Testis (tissue), 3 donors: Measurements from ENCODE around the gene GP1BB. TPM values are rescaled to one million over a fixed set of nuclear protein-coding genes. Genes with fewer than 3 reads are reported as not detected.

Experiments used
- DNase-seq: peaks from one replicate; pipeline ENCODE4 v3.0.0-alpha.2; 2019
- H3K27ac ChIP-seq, 2 donors: fragments of 200-600 bp; sonication (generic); one replicate each; pipeline ENCODE4 v1.5.1; 2019
- H3K27me3 ChIP-seq: fragments of 200-600 bp; sonication (generic); one replicate; pipeline ENCODE4 v1.5.1; 2019
- H3K36me3 ChIP-seq: fragments of 200-600 bp; sonication (generic); one replicate; pipeline ENCODE4 v1.5.1; 2017; ENCODE audit warnings: low read depth; ENCODE audit errors: missing control alignments
- H3K4me1 ChIP-seq: fragments of 200-600 bp; sonication (generic); one replicate; pipeline ENCODE4 v1.5.1; 2019
- H3K4me3 ChIP-seq, 2 donors: fragments of 200-600 bp; sonication (generic); one replicate each; pipeline ENCODE4 v1.5.1; 2017 to 2019
- H3K9me3 ChIP-seq: fragments of 200-600 bp; sonication (generic); one replicate; pipeline ENCODE4 v1.5.1; 2017
- POLR2A ChIP-seq: fragments of 450-650 bp; IDR thresholded peaks from one replicate; pipeline ENCODE4 v1.6.1; 2017; ENCODE audit warnings: antibody characterized with exemption, mild to moderate bottlenecking, moderate library complexity
- WGBS, 2 donors: methylation state at CpG; one replicate each; pipeline ENCODE4 v1.1.5; 2018; 5-methylcytosine and 5-hydroxymethylcytosine counted together
- intact Hi-C: fragments of 100-400 bp; cut with DNase I; formaldehyde crosslinking; loops from one replicate; pipeline ENCODE4 v1.15.1; 2023; ENCODE audit warnings: low total_unique reads
- polyA plus RNA-seq: library from polyadenylated mRNA; stranded (reverse); fragments of 350-450 nt; fragmentation: Illumina TruSeq; extraction: RNeasy Lipid Tissue Mini Kit (QIAGEN cat#74804); gene quantifications from one replicate; pipeline ENCODE4 v1.2.3, GENCODE V29; 2014; ENCODE audit warnings: low read depth, low replicate concordance; ENCODE audit not compliant: insufficient read depth
- total RNA-seq, 2 donors: library from RNA; depleted of rRNA; stranded (reverse); fragments of >200 nt; gene quantifications; one replicate each; pipeline ENCODE4 v1.2.3, GENCODE V29; 2016
- TF ChIP-seq, protein P1 (sequence below), 3 experiments: fragments of 450-650 bp in 2 of 3; fragments of 200-600 bp in 1 of 3; sonication (generic) in 1 of 3; IDR thresholded peaks; one replicate each; pipeline ENCODE4 v1.5.1; 2016 to 2019; ENCODE audit warnings: antibody characterized with exemption in 3 of 3, mild to moderate bottlenecking in 2 of 3, moderate library complexity in 1 of 3

Gene GP1BB
- total and polyA plus RNA-seq, 3 donors from 2014 or later, result 28.0 to 65.1 TPM; not detected in 1

DNA sequence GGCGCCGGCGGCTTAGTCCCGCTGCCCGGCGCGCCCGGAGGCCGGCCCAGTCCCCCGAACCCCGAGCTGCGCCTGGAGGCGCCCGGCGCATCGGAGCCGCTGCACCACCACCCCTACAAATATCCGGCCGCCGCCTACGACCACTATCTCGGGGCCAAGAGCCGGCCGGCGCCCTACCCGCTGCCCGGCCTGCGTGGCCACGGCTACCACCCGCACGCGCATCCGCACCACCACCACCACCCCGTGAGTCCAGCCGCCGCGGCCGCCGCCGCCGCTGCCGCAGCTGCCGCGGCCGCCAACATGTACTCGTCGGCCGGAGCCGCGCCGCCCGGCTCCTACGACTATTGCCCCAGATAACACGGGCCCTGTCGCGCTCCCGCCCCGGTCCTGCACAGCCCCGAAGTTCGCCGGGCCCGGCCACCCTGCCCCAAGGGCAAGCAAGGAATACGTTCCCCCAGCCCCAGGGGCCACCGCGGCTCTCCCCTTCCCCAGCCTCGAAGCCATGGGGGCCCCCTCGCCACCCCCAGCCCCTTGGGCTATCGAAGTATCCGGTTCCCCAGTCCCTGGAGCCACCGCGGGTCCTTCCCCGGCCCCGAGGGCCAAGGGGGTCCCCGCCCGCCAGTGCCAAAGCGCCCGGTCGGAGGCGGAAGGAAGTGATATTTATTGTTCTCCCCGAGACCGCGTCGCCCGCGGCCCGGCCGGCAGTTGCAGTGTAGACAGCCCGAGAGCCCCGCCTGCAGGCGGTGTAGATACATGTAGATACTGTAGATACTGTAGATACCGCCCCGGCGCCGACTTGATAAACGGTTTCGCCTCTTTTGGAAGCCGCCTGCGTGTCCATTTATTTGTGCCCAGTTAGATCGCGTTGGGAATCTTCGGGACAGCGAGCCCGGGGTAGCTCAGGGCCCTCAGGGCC is 43.4 kb downstream of the GP1BB start:
- Histone ChIP-seq H3K36me3 (no peaks in the 10 kb centered on the region), H3K4me1 (peaks cover 8% of the 10 kb centered on the region), H3K9me3 (no peaks in the 10 kb centered on the region), H3K27ac (no peak overlapping the region), H3K4me3 (peak overlapping the region; percentile 36 to 47), H3K27me3 (no peaks in the 10 kb centered on the region)
- no peak for TF ChIP-seq POLR2A
- TF ChIP-seq, protein P1, sequence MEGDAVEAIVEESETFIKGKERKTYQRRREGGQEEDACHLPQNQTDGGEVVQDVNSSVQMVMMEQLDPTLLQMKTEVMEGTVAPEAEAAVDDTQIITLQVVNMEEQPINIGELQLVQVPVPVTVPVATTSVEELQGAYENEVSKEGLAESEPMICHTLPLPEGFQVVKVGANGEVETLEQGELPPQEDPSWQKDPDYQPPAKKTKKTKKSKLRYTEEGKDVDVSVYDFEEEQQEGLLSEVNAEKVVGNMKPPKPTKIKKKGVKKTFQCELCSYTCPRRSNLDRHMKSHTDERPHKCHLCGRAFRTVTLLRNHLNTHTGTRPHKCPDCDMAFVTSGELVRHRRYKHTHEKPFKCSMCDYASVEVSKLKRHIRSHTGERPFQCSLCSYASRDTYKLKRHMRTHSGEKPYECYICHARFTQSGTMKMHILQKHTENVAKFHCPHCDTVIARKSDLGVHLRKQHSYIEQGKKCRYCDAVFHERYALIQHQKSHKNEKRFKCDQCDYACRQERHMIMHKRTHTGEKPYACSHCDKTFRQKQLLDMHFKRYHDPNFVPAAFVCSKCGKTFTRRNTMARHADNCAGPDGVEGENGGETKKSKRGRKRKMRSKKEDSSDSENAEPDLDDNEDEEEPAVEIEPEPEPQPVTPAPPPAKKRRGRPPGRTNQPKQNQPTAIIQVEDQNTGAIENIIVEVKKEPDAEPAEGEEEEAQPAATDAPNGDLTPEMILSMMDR (IDR thresholded peaks at IDR 0.05), result no peak
- DNase-seq, result peak; percentile 36
- WGBS, 2 donors, result 2% methylated on average over 19 to 86 of the region's 103 CpGs
- intact Hi-C loops, result no loop called here

DNA sequence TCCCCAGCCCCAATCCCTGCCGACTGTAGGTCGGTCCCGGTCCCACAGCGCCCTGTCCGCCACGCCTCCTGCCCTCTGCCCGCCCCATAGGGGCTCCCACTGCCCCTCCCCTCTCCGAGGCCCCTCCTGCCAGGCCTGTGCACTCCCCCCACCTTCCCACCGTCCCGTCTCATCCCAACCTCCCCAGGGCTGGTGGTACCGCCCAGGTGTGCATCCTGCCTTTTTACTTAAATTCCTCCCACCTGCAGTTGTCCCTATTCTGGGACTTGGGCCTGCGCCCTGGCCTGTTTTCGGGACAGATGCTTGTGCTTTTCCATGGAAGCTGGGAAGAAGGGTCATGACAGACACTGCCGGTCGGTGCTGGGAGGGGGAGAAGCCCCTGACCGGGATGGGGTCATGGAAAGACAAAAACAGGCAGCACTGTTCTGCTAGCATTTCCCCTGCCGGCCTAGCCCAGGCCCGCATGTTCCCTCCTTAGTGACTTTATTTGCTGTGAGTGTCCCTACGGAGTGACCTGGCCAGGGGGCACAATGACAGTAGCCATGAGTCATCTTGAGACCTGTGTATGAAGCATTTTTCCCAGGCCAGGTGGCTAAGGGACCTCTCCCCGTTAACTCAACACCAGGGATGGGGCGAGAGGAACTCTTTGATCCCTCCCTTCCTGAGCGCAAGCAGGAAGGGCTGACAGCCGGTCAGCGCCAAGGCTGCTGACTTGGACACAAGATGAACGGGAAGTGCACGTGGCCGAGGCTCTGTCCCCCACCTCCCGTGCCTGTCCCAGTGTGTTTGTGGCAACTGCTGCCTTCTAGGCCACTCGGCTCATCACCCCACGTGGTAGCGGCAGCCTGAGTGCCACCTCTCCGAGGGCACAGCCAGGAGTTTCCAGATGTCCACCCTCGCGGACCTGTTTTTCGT is 44.3 kb downstream of the GP1BB start:
- no peaks in the 10 kb centered on the region for H3K36me3 ChIP-seq
- intact Hi-C loops, result no loop called here
- no peaks in the 10 kb centered on the region for H3K27me3 ChIP-seq
- no peak overlapping the region for H3K27ac ChIP-seq
- H3K4me1 ChIP-seq, result peaks cover 8% of the 10 kb centered on the region
- H3K4me3 ChIP-seq, result peak overlapping the region in 1 of 2 donors; percentile 47
- 17 to 23% methylated on average over 17 to 35 of the region's 35 CpGs for WGBS, 2 donors
- TF ChIP-seq, protein P1 (IDR thresholded peaks at IDR 0.05), result no peak
- TF ChIP-seq POLR2A, result no peak
- no peak for DNase-seq
- H3K9me3 ChIP-seq, result no peaks in the 10 kb centered on the region

DNA sequence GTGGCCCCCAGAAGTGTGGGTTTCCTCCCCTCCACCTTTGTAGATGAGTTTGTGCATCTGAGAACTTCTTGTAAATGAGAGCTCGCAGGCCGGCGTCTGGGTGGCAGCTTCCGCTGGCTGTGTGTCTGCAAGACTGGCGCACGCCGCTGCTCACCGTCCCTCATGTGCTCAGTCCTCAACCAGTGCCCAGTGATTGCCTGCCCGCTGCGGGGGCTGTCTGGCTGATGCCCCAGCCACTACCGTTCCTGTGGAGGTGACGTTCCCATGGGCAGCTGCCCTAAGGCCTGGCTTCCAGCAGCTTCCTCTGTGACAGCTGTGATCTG is 46.0 kb downstream of the GP1BB start:
- 91 to 97% methylated on average over 9 to 12 of the region's 12 CpGs for WGBS, 2 donors
- peaks cover 8% of the 10 kb centered on the region for H3K4me1 ChIP-seq
- H3K4me3 ChIP-seq, result no peak overlapping the region
- H3K27me3 ChIP-seq, result no peaks in the 10 kb centered on the region
- TF ChIP-seq, protein P1 (IDR thresholded peaks at IDR 0.05), result no peak
- no peak for TF ChIP-seq POLR2A
- no peak for DNase-seq
- no peak overlapping the region for H3K27ac ChIP-seq
- H3K9me3 ChIP-seq, result no peaks in the 10 kb centered on the region
- intact Hi-C loops, result no loop called here
- H3K36me3 ChIP-seq, result no peaks in the 10 kb centered on the region

DNA sequence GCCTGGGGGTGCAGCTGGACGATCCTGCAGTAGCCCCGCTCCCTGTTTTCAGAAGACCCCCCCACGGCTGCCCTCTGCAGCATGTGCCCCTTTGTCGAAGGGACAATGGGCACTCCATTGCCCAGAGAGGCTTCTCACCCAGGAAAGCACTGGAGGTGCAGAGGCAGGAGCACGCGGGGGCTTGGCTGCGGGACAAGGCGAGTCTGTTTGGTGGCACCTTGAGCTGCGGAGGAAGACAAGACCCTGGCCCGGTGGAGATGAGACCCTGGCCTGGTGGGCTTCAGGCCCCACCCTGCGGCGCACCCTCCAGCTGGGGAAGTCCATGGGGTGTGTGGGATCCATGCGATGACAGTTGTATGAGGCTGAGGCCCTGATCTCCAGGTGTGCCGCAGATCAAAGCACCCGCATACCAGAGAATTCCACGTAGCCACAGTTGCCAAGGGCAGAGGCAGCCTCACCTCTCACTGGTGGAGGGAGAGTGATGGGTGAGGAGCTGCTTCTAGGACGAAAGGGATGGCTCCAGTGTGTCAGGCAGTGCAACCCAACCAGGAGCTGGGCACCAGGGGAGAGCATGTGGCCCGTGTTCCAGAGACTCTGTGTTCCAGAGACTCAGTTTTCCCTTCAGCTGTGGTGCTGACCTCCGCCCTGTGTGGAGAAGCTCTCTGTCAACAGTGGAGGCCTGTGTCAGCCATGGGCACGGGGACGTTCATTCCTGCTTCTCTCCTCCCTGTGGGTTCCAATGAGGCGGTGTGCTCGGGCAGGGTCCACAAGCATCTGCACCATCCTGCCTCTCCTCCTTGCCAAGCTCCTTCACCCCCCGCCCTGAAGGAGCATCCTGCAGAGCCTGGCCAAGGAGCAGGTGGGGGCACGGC is 47.2 kb downstream of the GP1BB start:
- H3K36me3 ChIP-seq, result no peaks in the 10 kb centered on the region
- WGBS, 2 donors, result 79 to 89% methylated on average over 14 to 25 of the region's 25 CpGs
- H3K27ac ChIP-seq, result no peak overlapping the region
- TF ChIP-seq POLR2A, result no peak
- TF ChIP-seq, protein P1 (IDR thresholded peaks at IDR 0.05), result no peak
- H3K9me3 ChIP-seq, result no peaks in the 10 kb centered on the region
- no peak for DNase-seq
- H3K4me3 ChIP-seq, result no peak overlapping the region
- no peaks in the 10 kb centered on the region for H3K27me3 ChIP-seq
- intact Hi-C loops, result no loop called here
- H3K4me1 ChIP-seq, result peaks cover 8% of the 10 kb centered on the region
